Cardiac septum (tissue), 1 donor: Measurements from ENCODE around the gene AWAT1. TPM values are rescaled to one million over a fixed set of nuclear protein-coding genes. Genes with fewer than 3 reads are reported as not detected.
"Not testable (repeated sequence)": the region's sequence is repeated elsewhere in the genome, so short reads cannot be mapped to it uniquely, and the experiment has no call there.

Experiments
- DNase-seq: peaks from one replicate; pipeline ENCODE4 v3.0.0-alpha.2; 2020; ENCODE audit warnings: low spot score
- intact Hi-C: fragments of 100-400 bp; cut with DNase I; formaldehyde crosslinking; loops from one replicate; pipeline ENCODE4 v1.14.0; 2022
- long read RNA-seq: library from polyadenylated mRNA; unstranded; transcript quantifications from one replicate; pipeline ENCODE4 v2.0.0, GENCODE V29; 2021
- total RNA-seq: library from RNA; stranded (reverse); fragmentation: NEBNext Ultra II Directional; extraction: Animal tissue kit (Norgen Biotek cat#: 25700); gene quantifications from one replicate; pipeline ENCODE4 v1.2.1, GENCODE V29; 2021
- donor health status: DM: no; HTN: no; CAD: no.

Gene AWAT1
- not detected for total RNA-seq
- long read RNA-seq = 0 reads

GRCh38 chrX:70234355-70234754 lies at the start of gene AWAT1:
TSS of gene AWAT1 (plus strand) at chrX:70234655. CDS start at chrX:70234696, 41 bp downstream.
- no peak for DNase-seq
- intact Hi-C loops = no loop called here

GRCh38 chrX:70190225-70190624 lies 44.2 kb upstream of the AWAT1 start:
- DNase-seq = no peak
- intact Hi-C loops = no loop called here

GRCh38 chrX:70196961-70197720 lies 37.3 kb upstream of the AWAT1 start:
- DNase-seq = no peak
- intact Hi-C loops = no loop called here

GRCh38 chrX:70201732-70202131 lies 32.7 kb upstream of the AWAT1 start:
- intact Hi-C loops = no loop called here

GRCh38 chrX:70208479-70208878 lies 26.0 kb upstream of the AWAT1 start:
- intact Hi-C loops = no loop called here
- no peak for DNase-seq

More at GRCh38 chrX:70201732-70202131, 32.7 kb upstream of the AWAT1 start:
- DNase-seq = no peak

GRCh38 chrX:70209570-70209969 lies 24.9 kb upstream of the AWAT1 start:
- DNase-seq, intact Hi-C loops: not testable (repeated sequence)

GRCh38 chrX:70219938-70220764 lies 14.3 kb upstream of the AWAT1 start:
- DNase-seq = no peak
- intact Hi-C loops = no loop called here

GRCh38 chrX:70226048-70226447 lies 8.4 kb upstream of the AWAT1 start:
- intact Hi-C loops = no loop called here
- DNase-seq = no peak

GRCh38 chrX:70226687-70227086 lies 7.8 kb upstream of the AWAT1 start:
- intact Hi-C loops = no loop called here
- DNase-seq = no peak

GRCh38 chrX:70231666-70232065 lies 2.8 kb upstream of the AWAT1 start:
- intact Hi-C loops = no loop called here
- no peak for DNase-seq

- DNase-seq = no peak
- intact Hi-C loops = no loop called here
These were observed 6.3 kb downstream of the AWAT1 start for GRCh38 chrX:70240751-70241150.

GRCh38 chrX:70241501-70241900 lies 7.0 kb downstream of the AWAT1 start:
- DNase-seq = no peak
- intact Hi-C loops = no loop called here

- DNase-seq, intact Hi-C loops: not testable (repeated sequence)
These were observed 9.1 kb downstream of the AWAT1 start for GRCh38 chrX:70243601-70244000.

- no peak for DNase-seq
- intact Hi-C loops = no loop called here
These were observed 10.4 kb downstream of the AWAT1 start for GRCh38 chrX:70244881-70245280.

GRCh38 chrX:70247252-70247651 lies 12.8 kb downstream of the AWAT1 start:
- intact Hi-C loops = no loop called here
- no peak for DNase-seq

GRCh38 chrX:70252491-70252890 lies 18.0 kb downstream of the AWAT1 start:
- intact Hi-C loops = no loop called here
- DNase-seq = no peak

GRCh38 chrX:70253377-70254062 lies 19.1 kb downstream of the AWAT1 start:
- intact Hi-C loops = no loop called here

GRCh38 chrX:70254063-70254400 lies 19.6 kb downstream of the AWAT1 start:
- intact Hi-C loops = no loop called here
- DNase-seq = no peak

More at GRCh38 chrX:70253377-70254062, 19.1 kb downstream of the AWAT1 start:
- DNase-seq = no peak

GRCh38 chrX:70254909-70255308 lies 20.5 kb downstream of the AWAT1 start:
- DNase-seq = no peak
- intact Hi-C loops = no loop called here

- intact Hi-C loops = no loop called here
- DNase-seq = no peak
These were observed 21.0 kb downstream of the AWAT1 start for GRCh38 chrX:70255452-70255851.
